NCI-H1417 (cell line): Measurements from ENCODE around the gene HIGD1C.
"Not testable (repeated sequence)": the region's sequence is repeated elsewhere in the genome, so short reads cannot be mapped to it uniquely, and the experiment has no call there.

Experiments used
- DNase-seq, 3 experiments: peaks; one replicate each; lab custom pipeline; 2025; lab: John Stamatoyannopoulos, UW

The HIGD1C gene

DNA sequence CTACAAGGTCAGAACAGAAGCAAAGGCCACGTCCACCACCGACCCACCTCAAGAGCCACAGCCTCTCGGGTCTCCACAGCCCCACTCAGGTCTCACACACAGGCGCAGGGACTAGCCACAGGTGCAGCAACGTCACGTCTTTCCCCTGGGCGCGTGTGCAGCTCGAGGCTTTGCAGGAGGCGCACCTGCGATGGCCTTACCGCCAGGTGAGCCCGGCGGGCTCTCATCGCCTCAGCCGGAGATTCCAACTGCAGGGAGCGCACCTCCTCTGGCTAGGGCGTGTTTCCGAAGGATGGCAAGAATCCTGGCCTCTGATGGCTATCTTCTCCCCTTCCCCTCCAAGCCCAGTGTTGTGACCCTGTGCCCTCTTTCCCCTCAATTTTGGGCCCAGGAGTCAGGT, at the start of gene HIGD1C:
HIGD1C (plus strand) TSS at position 35 of the 400 bp plus-strand sequence. CDS start 1,455 bp downstream, outside the sequence.
- no peak for DNase-seq

DNA sequence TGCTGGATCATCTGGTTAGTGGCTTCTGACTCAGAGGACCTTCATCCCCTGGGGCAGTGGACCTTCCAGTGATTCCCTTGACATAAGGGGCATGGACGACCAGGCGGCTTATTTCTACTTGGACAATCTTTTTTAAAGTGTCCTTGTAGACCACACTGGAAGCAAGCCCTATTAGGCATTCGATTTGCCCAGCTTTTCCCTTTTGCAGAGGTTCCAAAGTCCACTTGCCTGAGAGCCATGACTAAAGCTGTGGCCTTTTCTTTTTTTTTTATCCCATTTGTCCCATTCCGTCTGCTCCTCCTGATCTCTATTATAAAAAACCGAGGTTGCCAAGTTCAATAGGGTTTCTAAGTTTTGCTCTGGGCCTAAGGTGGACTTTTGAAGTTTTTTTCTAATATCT, 43.9 kb upstream of the HIGD1C start:
- not testable (repeated sequence) for DNase-seq

DNA sequence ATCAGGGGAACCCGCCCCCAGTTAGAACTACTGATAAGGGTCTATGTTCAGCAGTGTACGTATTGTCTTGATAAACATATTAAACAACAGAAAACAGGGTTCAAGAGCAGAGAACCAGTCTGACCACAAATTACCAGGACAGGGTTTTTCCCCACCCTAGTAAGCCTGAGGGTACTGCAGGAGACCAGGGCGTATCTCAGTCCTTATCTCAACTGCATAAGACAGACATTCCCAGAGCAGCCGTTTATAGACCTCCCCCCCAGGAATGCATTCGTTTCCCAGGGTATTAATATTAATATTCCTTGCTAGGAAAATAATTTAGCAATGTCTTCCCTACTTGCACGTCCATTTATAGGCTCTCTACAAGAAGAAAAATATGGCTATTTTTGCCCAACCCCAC, 40.0 kb upstream of the HIGD1C start:
- DNase-seq: not testable (repeated sequence)

DNA sequence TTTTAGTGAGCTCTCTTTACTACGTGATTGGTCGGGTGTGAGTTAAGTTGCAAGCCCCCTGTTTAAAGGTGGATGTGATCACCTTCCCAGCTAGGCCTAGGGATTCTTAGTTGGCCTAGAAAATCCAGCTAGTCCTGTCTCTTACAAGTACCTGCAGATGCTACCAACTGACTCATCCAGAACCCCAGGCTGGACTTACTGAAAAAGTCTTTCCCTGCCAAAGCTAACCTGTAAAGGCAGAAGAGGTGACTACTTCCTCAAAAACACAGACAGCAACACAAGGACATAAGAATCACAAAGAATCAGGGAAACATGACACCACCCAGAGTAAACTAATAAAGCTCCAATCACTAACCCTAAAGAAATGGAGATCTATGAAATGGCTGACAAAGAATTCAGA, 39.1 kb upstream of the HIGD1C start:
- DNase-seq: no peak

DNA sequence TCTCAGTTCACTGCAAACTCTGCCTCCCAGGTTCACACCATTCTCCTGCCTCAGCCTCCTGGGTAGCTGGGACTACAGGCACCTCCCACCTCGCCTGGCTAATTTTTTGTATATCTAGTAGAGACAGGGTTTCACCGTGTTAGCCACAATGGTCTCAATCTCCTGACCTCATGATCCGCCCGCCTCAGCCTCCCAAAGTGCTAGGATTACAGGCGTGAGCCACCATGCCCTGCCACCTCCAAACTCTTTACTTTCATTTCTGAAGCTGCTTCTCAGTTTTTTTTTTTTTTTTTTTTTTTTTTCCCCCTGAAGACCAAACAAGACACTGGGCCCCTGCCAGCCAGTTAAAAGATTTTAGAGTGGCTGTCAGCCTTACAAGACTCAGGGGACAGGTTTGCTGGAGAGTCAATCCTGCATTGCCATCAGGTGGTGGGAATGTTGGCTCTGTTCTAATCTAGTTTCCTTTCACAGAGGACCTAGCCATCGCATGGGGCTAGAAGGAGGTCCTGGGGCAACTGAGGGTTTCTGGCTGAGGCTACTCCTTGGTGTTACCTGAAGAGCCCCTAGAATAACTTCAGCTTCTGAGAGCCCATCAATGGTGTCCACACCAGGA, 37.4 kb upstream of the HIGD1C start:
- no peak for DNase-seq

- DNase-seq: no peak
Measured at GRCh38 chr12:50916292-50916691, 36.1 kb upstream of the HIGD1C start.

DNA sequence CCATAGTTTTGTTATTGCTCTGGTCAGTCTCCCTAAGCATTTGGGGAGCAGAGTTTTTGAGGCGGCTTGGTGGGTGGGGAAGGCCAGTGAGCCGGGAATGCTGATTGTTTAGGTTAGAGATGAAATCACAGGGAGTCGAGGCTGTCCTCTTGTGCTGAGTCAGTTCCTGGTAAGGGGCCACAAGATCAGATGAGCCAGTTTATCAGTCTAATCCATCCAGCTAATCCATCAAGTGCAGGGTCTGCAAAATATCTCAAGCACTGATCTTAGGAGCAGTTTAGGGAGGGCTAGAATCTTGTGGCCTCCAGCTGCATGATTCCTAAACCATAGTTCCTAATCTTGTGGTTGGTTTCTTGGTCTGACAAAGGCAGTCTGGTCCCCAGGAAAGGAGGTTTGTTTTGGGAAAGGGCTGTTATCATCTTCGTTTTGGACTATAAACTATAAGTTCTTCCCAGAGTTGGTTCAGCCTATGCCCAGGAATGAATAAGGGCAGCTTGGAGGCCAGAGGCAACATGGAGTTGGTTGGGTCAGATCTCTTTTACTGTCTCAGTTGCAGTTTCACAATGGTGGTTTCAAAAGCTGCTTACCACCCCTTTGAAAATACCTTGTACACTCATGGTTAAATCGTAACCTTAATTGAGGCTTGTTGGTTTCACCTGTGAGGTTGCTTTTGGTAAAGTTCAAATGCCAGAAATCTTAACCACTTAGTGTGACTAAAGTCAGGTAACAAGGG, 33.6 kb upstream of the HIGD1C start:
- DNase-seq: no peak

- DNase-seq: no peak
Measured at GRCh38 chr12:50922820-50923219, 29.5 kb upstream of the HIGD1C start.

- DNase-seq: peak in 1 of 3 experiments; percentile 42
Measured at GRCh38 chr12:50923361-50924130, 28.8 kb upstream of the HIGD1C start.

- DNase-seq: peak in 1 of 3 experiments; percentile 68
Measured at GRCh38 chr12:50924131-50924438, 28.3 kb upstream of the HIGD1C start.

DNA sequence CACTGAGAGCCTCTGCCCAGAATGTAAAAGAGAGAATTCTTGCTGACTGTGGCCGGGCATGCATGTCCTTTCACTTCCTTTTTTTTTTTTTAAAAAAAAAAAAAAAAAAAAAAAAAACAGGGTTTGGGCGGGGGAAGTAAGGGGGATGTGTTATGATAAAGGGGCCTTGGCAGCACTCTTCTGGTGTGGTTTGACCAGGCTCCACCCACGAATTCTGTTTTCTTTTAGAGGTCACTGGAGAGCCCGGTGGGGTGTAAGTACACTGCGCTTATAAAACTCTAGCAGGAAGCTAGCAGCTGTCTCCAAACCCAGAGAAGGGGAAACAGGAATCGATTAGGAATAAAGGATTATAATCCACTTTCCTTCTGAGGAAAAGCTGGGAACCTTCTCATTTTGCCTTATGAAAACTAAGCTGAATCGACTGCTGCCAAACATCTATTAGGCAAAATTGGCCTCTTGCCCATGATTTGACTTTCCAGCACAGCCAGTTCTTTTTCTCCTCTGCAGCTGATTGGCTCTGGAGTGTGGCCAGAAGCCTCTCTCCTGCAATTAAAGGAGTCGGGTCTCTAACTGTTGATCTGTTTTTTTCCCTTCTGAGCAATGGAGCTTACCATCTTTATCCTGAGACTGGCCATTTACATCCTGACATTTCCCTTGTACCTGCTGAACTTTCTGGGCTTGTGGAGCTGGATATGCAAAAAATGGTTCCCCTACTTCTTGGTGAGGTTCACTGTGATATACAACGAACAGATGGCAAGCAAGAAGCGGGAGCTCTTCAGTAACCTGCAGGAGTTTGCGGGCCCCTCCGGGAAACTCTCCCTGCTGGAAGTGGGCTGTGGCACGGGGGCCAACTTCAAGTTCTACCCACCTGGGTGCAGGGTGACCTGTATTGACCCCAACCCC, 27.7 kb upstream of the HIGD1C start:
- peak; percentile 82 to 98 (median 91) for DNase-seq

- peak in 1 of 3 experiments; percentile 78 for DNase-seq
Measured at GRCh38 chr12:50925342-50925651, 27.0 kb upstream of the HIGD1C start.

DNA sequence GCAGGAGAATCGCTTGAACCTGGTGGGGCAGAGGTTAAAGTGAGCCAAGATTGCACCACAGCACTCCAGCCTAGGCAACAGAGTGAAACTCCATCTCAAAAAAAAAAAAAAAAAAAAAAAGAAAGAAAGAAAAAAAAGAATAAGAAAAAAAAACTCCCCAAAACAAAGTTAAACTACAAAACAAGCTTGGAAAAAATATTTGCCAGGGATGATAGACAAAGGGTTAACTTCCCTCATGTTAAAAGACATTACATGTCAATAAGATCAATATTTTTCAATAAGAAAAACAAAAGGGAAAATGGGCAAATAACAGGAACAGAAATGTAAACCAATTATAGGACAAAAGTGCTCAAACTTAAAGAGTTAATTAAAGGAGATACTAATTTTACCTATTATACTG, 26.4 kb upstream of the HIGD1C start:
- DNase-seq: no peak

- DNase-seq: no peak
Measured at GRCh38 chr12:50926415-50926814, 25.9 kb upstream of the HIGD1C start.

DNA sequence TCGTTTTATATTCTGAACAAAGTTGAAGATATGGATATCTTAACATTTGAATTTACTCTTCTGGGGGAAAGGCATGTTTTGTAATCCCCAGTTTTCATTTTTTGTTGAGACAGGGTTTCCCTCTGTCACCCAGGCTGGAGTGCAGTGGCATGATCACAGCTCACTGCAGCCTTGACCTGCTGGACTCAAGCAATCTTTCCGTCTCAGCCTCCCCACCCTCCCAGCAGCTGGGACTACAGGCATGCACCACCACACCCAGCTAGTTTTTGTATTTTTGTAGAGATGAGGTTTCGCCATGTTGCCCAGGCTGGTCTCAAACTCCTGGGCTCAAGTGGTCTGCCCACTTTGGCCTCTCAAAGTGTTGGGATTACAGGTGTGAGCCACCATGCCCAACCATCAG, 25.4 kb upstream of the HIGD1C start:
- DNase-seq: not testable (repeated sequence)

DNA sequence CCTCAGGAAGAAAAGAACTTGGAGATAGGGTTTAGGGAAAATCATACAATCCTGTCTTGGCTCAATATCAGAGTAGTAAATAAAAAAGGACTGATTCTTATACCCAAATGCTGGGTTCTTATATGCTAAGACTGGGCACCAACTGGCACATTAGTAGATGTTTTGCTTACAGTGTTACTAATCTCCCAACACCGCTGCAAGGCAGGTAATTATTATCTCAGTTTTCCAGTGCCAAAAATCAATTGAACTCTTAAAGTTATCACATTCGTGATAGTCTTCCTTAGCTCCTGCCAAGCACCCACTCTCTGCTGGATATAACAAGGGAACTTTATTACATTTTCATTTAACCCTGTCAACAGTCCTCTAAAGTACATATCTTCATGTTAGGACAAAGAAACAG, 25.0 kb upstream of the HIGD1C start:
- DNase-seq: no peak

DNA sequence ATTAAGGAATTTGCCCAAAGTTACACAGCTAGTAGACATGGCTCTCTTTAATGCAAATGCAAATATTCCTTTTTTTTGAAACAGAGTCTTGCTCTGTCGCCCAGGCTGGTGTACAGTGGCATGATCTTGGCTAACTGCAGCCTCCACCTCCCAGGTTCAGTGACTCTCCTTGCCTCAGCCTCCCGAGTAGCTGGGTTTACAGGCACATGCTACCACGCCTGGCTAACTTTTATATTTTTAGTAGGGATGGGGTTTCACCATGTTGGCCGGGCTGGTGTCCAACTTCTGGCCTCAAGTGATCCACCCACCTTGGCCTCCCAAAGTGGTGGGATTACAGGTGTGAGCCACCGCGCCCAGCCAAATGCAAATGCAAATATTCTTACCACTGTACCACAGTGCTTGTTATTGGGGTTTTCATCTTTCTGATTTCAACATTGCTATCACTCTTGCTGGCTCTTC, 24.5 kb upstream of the HIGD1C start:
- DNase-seq: no peak

- no peak for DNase-seq
Measured at GRCh38 chr12:50928392-50928791, 24.0 kb upstream of the HIGD1C start.

GRCh38 chr12:50929831-50930230, 22.5 kb upstream of the HIGD1C start:
- no peak for DNase-seq

- not testable (repeated sequence) for DNase-seq
Measured at GRCh38 chr12:50930477-50930876, 21.9 kb upstream of the HIGD1C start.

DNA sequence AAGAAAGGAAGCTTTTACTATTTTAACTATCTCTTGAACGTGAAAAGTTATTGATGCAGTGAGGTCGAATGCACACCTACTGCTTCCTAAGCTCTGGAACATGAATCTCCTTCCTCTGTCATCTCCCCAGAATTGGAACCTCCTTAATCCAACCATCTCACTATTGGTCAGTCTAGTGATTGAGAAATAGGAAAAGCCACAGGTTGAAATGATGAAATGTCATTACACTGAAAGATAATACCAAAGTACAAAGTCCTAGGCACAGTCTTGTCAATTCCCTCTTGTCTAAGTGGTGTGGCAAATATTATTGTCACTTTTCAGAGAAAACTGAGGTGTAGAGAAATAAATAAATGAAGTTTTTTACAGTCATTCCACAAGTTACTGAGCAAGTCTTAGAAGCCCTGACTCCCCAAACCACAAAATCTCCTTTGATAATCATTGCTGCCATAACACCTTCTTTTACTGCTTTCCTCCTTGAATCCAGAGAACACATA, 19.5 kb upstream of the HIGD1C start:
- DNase-seq: no peak
